ENCODE data around the gene CDCA4.
"Not testable (repeated sequence)": the region's sequence is repeated elsewhere in the genome, so short reads cannot be mapped to it uniquely, and the experiment has no call there.

CDCA4 gene

GRCh38 chr14:105020815-105021655, at the start of gene CDCA4:
CDCA4 (minus strand) TSS chr14:105021083; CDS start chr14:105011929, 9,154 bp downstream.
- DNase-seq = peak; percentile 97 to 100

GRCh38 chr14:105069871-105070759, 49.2 kb upstream of the CDCA4 start:
- no peak for DNase-seq

- DNase-seq = no peak
These were observed 48.6 kb upstream of the CDCA4 start for GRCh38 chr14:105069522-105069870.

GRCh38 chr14:105068818-105069217, 47.9 kb upstream of the CDCA4 start:
- DNase-seq = no peak

GRCh38 chr14:105067969-105068301, 47.1 kb upstream of the CDCA4 start:
- no peak for DNase-seq

- no peak for DNase-seq
These were observed 46.5 kb upstream of the CDCA4 start for GRCh38 chr14:105067140-105067968.

GRCh38 chr14:105066240-105067071, 45.6 kb upstream of the CDCA4 start:
- no peak for DNase-seq

GRCh38 chr14:105065280-105066228, 44.7 kb upstream of the CDCA4 start, which contains the start of gene GPR132:
GPR132 (minus strand) TSS chr14:105065430; CDS start chr14:105055420, 10,010 bp downstream.
- no peak for DNase-seq

GRCh38 chr14:105064721-105065143, 43.8 kb upstream of the CDCA4 start:
- DNase-seq = no peak

- no peak for DNase-seq
These were observed 43.1 kb upstream of the CDCA4 start for GRCh38 chr14:105064001-105064400.

GRCh38 chr14:105063506-105063905, 42.6 kb upstream of the CDCA4 start:
- DNase-seq = not testable (repeated sequence)

- DNase-seq = no peak
These were observed 42.2 kb upstream of the CDCA4 start for GRCh38 chr14:105063056-105063455.

- DNase-seq = no peak
These were observed 41.2 kb upstream of the CDCA4 start for GRCh38 chr14:105062048-105062433.

GRCh38 chr14:105061428-105062047, 40.7 kb upstream of the CDCA4 start:
- DNase-seq = no peak

- DNase-seq = no peak
These were observed 40.0 kb upstream of the CDCA4 start for GRCh38 chr14:105060751-105061427.

GRCh38 chr14:105059925-105060565, 39.2 kb upstream of the CDCA4 start:
- no peak for DNase-seq

GRCh38 chr14:105059035-105059924, 38.4 kb upstream of the CDCA4 start:
- no peak for DNase-seq

GRCh38 chr14:105058521-105059034, 37.7 kb upstream of the CDCA4 start:
- DNase-seq = no peak

All from NCI-H187 (cell line).